T-helper 22 cell (primary cell): ENCODE results near the gene AFF1.
"Not testable (repeated sequence)": the region's sequence is repeated elsewhere in the genome, so short reads cannot be mapped to it uniquely, and the experiment has no call there.

ENCODE experiments used
- DNase-seq: peaks from one replicate; pipeline ENCODE4 v3.0.0-alpha.2; 2020; ENCODE audit warnings: low read depth

The AFF1 gene

GRCh38 chr4:87037171-87037570 lies 102.4 kb downstream of the AFF1 start:
- DNase-seq: not testable (repeated sequence)

- DNase-seq: no peak
Observed at GRCh38 chr4:87037671-87038334, 103.0 kb downstream of the AFF1 start.

GRCh38 chr4:87038837-87039615 lies 104.2 kb downstream of the AFF1 start:
- no peak for DNase-seq

GRCh38 chr4:87041141-87041540 lies 106.3 kb downstream of the AFF1 start:
- no peak for DNase-seq

- no peak for DNase-seq
Observed at GRCh38 chr4:87042221-87042620, 107.4 kb downstream of the AFF1 start.

GRCh38 chr4:87042986-87043820 lies 108.4 kb downstream of the AFF1 start:
- no peak for DNase-seq

- DNase-seq: no peak
Observed at GRCh38 chr4:87044511-87045233, 109.9 kb downstream of the AFF1 start.

GRCh38 chr4:87045234-87045558 lies 110.4 kb downstream of the AFF1 start:
- no peak for DNase-seq

GRCh38 chr4:87045659-87046058 lies 110.8 kb downstream of the AFF1 start:
- no peak for DNase-seq

GRCh38 chr4:87046121-87046551 lies 111.3 kb downstream of the AFF1 start:
- DNase-seq: no peak

- DNase-seq: no peak
Observed at GRCh38 chr4:87047281-87047798, 112.5 kb downstream of the AFF1 start.

- DNase-seq: no peak
Observed at GRCh38 chr4:87049508-87049907, 114.7 kb downstream of the AFF1 start.

GRCh38 chr4:87050596-87050995 lies 115.8 kb downstream of the AFF1 start:
- DNase-seq: no peak

- DNase-seq: no peak
Observed at GRCh38 chr4:87051121-87051713, 116.4 kb downstream of the AFF1 start.

- DNase-seq: no peak
Observed at GRCh38 chr4:87052615-87053014, 117.8 kb downstream of the AFF1 start.

- DNase-seq: no peak
Observed at GRCh38 chr4:87053176-87053658, 118.4 kb downstream of the AFF1 start.

GRCh38 chr4:87053802-87054767 lies 119.3 kb downstream of the AFF1 start:
- no peak for DNase-seq

GRCh38 chr4:87054900-87055299 lies 120.1 kb downstream of the AFF1 start:
- no peak for DNase-seq

GRCh38 chr4:87055311-87055710 lies 120.5 kb downstream of the AFF1 start:
- DNase-seq: no peak

GRCh38 chr4:87056881-87057280 lies 122.1 kb downstream of the AFF1 start:
- DNase-seq: no peak
